ENCODE results near the gene ANXA11. TPM values are rescaled to one million over a fixed set of nuclear protein-coding genes. Genes with fewer than 3 reads are reported as not detected.
A peak's percentile ranks its signal among the peaks of the same experiment; 100 is the strongest.

The ANXA11 gene
- total RNA-seq, 1 experiment from 2014 or later: 241 TPM

DNA sequence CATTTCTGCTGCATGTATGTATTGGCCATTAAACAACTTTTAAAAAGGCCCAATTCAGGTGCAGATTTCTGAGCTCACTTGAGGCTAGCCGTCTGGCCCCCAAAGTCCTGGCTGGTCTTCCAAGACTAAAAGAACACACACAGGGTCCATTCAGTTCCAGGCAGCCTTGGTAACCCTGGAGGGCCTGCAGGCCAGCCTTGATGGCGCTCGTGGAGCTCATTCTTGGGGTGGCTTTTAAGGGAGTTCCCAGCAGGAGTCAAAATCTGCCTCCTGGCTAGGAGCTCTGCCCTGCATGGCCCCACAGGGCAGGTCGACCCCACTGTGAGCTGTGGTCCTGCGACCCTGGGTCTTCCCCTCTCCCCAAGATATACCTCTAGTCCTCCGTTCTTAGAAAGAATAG is 28.8 kb downstream of the ANXA11 start:
- no peaks in the 10 kb centered on the region for H3K4me1 ChIP-seq (ENCODE audit: control insufficient read depth, insufficient read depth, low read length)
- no peaks in the 10 kb centered on the region for H3K27me3 ChIP-seq (ENCODE audit: control insufficient read depth, insufficient read depth, low read length)
- CTCF ChIA-PET: no interaction called here
- no peaks in the 10 kb centered on the region for H3K36me3 ChIP-seq (ENCODE audit: control insufficient read depth, insufficient read depth, low read length)
- intact Hi-C loops (cut with micrococcal nuclease; ENCODE audit: unreplicated experiment) (no loop called here), in situ Hi-C loops (cut with HindIII; ENCODE audit: low pct_unique_long_range_greater_than_20kb, low sequenced_read_pairs) (no loop called here)
- H3K4me3 ChIP-seq (ENCODE audit: low read depth in 2 of 2, low read length in 2 of 2): no peak overlapping the region
- POLR2A ChIA-PET: no interaction called here
- TSS peak; percentile 45 for BruUV-seq (replicated peaks)
- no peak overlapping the region for H3K27ac ChIP-seq (ENCODE audit: low read length)
- TF ChIP-seq, protein P1, sequence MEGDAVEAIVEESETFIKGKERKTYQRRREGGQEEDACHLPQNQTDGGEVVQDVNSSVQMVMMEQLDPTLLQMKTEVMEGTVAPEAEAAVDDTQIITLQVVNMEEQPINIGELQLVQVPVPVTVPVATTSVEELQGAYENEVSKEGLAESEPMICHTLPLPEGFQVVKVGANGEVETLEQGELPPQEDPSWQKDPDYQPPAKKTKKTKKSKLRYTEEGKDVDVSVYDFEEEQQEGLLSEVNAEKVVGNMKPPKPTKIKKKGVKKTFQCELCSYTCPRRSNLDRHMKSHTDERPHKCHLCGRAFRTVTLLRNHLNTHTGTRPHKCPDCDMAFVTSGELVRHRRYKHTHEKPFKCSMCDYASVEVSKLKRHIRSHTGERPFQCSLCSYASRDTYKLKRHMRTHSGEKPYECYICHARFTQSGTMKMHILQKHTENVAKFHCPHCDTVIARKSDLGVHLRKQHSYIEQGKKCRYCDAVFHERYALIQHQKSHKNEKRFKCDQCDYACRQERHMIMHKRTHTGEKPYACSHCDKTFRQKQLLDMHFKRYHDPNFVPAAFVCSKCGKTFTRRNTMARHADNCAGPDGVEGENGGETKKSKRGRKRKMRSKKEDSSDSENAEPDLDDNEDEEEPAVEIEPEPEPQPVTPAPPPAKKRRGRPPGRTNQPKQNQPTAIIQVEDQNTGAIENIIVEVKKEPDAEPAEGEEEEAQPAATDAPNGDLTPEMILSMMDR (IDR thresholded peaks at IDR 0.05): no peak
- no peak for TF ChIP-seq TCF7L2 (IDR thresholded peaks at IDR 0.05; ENCODE audit: low read depth, low read length)
- no peak for TF ChIP-seq SIN3A (IDR thresholded peaks at IDR 0.05; ENCODE audit: borderline replicate concordance, insufficient read depth, low read depth, low read length)
- TF ChIP-seq, protein P2, sequence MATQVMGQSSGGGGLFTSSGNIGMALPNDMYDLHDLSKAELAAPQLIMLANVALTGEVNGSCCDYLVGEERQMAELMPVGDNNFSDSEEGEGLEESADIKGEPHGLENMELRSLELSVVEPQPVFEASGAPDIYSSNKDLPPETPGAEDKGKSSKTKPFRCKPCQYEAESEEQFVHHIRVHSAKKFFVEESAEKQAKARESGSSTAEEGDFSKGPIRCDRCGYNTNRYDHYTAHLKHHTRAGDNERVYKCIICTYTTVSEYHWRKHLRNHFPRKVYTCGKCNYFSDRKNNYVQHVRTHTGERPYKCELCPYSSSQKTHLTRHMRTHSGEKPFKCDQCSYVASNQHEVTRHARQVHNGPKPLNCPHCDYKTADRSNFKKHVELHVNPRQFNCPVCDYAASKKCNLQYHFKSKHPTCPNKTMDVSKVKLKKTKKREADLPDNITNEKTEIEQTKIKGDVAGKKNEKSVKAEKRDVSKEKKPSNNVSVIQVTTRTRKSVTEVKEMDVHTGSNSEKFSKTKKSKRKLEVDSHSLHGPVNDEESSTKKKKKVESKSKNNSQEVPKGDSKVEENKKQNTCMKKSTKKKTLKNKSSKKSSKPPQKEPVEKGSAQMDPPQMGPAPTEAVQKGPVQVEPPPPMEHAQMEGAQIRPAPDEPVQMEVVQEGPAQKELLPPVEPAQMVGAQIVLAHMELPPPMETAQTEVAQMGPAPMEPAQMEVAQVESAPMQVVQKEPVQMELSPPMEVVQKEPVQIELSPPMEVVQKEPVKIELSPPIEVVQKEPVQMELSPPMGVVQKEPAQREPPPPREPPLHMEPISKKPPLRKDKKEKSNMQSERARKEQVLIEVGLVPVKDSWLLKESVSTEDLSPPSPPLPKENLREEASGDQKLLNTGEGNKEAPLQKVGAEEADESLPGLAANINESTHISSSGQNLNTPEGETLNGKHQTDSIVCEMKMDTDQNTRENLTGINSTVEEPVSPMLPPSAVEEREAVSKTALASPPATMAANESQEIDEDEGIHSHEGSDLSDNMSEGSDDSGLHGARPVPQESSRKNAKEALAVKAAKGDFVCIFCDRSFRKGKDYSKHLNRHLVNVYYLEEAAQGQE (IDR thresholded peaks at IDR 0.05; ENCODE audit: insufficient read depth in 1 of 2, low read depth in 2 of 2, low read length in 1 of 2): no peak
- TF ChIP-seq POLR2AphosphoS5 (IDR thresholded peaks at IDR 0.05; ENCODE audit: low read depth, low read length): no peak
- ATAC-seq (no peak), DNase-seq (ENCODE audit: low read depth, low spot score) (no peak)
- H3K9me3 ChIP-seq (ENCODE audit: control insufficient read depth, insufficient read depth, low read depth, low read length): no peaks in the 10 kb centered on the region

DNA sequence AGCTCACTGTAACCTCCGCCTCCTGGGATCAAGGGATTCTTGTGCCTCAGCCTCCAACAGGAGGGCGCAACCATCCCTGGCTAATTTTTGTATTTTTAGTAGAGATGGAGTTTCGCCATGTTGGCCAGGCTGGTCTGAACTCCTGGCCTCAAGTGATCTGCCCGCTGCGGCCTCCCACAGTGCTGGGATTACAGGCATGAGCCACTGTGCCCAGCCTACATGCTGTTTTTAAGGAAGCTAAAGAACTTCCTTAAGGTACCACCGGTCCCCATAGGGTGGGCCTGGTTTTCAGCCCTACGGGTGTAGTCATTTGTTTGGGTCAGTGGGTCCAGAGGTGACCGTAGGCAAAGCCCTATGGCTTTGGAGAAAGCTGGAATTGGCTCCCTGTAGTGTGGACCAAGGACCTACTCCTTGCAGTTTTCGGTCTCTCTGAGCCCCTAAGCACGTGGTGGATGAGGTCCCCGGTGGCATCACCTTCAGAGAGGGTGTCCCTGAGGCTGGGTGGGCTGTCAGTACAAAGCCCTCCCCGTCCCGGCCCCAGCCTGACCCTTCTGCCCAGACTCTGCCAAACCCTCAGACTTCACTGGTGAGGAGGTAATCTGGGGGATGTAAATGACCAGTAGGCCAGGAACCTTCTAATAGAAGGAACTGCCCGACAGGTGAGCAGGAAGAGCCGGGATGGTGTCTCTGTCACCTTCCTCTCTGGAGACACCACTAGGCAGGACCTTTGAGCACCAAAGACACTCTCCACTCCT is 30.5 kb downstream of the ANXA11 start:
- DNase-seq (ENCODE audit: low read depth, low spot score) (no peak), ATAC-seq (no peak)
- Histone ChIP-seq H3K9me3 (ENCODE audit: control insufficient read depth, insufficient read depth, low read depth, low read length) (no peaks in the 10 kb centered on the region), H3K4me3 (ENCODE audit: low read depth in 2 of 2, low read length in 2 of 2) (no peak overlapping the region), H3K27ac (ENCODE audit: low read length) (no peak overlapping the region), H3K27me3 (ENCODE audit: control insufficient read depth, insufficient read depth, low read length) (no peaks in the 10 kb centered on the region), H3K36me3 (ENCODE audit: control insufficient read depth, insufficient read depth, low read length) (no peaks in the 10 kb centered on the region), H3K4me1 (ENCODE audit: control insufficient read depth, insufficient read depth, low read length) (no peaks in the 10 kb centered on the region)
- in situ Hi-C loops (cut with HindIII; ENCODE audit: low pct_unique_long_range_greater_than_20kb, low sequenced_read_pairs) (no loop called here), intact Hi-C loops (cut with micrococcal nuclease; ENCODE audit: unreplicated experiment) (no loop called here)
- TF ChIP-seq POLR2AphosphoS5 (IDR thresholded peaks at IDR 0.05; ENCODE audit: low read depth, low read length): no peak
- TF ChIP-seq, protein P1 (IDR thresholded peaks at IDR 0.05): no peak
- ChIA-PET CTCF (no interaction called here), POLR2A (no interaction called here)
- BruUV-seq (replicated peaks): no TSS peak
